ENCODE data around the gene IL19.

IL19 gene

GRCh38 chr1:206732992-206733391, 37.6 kb upstream of the IL19 start:
- no peak for TF ChIP-seq CTCF (IDR thresholded peaks at IDR 0.05; ENCODE audit: borderline replicate concordance, control extremely low read depth, extremely low read depth, insufficient read depth, missing control alignments)
- no peak for DNase-seq (ENCODE audit: low spot score)
- in situ Hi-C loops (cut with MboI; ENCODE audit: low sequenced_read_pairs, unreplicated experiment) = no loop called here

- TF ChIP-seq CTCF (IDR thresholded peaks at IDR 0.05; ENCODE audit: borderline replicate concordance, control extremely low read depth, extremely low read depth, insufficient read depth, missing control alignments) = peak; percentile 75
- in situ Hi-C loops (cut with MboI; ENCODE audit: low sequenced_read_pairs, unreplicated experiment) = loop anchor here (5.0 kb wide), 3 partner anchors 78 to 248 kb away; no protein-coding TSS in a partner anchor
- DNase-seq (ENCODE audit: low spot score) = peak; percentile 80
Measured at GRCh38 chr1:206734499-206735142, 36.0 kb upstream of the IL19 start.

GRCh38 chr1:206735553-206736031, 35.0 kb upstream of the IL19 start:
- in situ Hi-C loops (cut with MboI; ENCODE audit: low sequenced_read_pairs, unreplicated experiment) = loop anchor here (5.0 kb wide), 3 partner anchors 77 to 247 kb away; no protein-coding TSS in a partner anchor
- DNase-seq (ENCODE audit: low spot score) = no peak
- no peak for TF ChIP-seq CTCF (IDR thresholded peaks at IDR 0.05; ENCODE audit: borderline replicate concordance, control extremely low read depth, extremely low read depth, insufficient read depth, missing control alignments)

GRCh38 chr1:206736878-206737728, 33.5 kb upstream of the IL19 start:
- in situ Hi-C loops (cut with MboI; ENCODE audit: low sequenced_read_pairs, unreplicated experiment) = loop anchor here (5.0 kb wide), 3 partner anchors 75 to 245 kb away; no protein-coding TSS in a partner anchor
- DNase-seq (ENCODE audit: low spot score) = peak; percentile 16
- TF ChIP-seq CTCF (IDR thresholded peaks at IDR 0.05; ENCODE audit: borderline replicate concordance, control extremely low read depth, extremely low read depth, insufficient read depth, missing control alignments) = no peak

- DNase-seq (ENCODE audit: low spot score) = peak; percentile 19
- in situ Hi-C loops (cut with MboI; ENCODE audit: low sequenced_read_pairs, unreplicated experiment) = loop anchor here (5.0 kb wide), 3 partner anchors 75 to 245 kb away; no protein-coding TSS in a partner anchor
- no peak for TF ChIP-seq CTCF (IDR thresholded peaks at IDR 0.05; ENCODE audit: borderline replicate concordance, control extremely low read depth, extremely low read depth, insufficient read depth, missing control alignments)
Measured at GRCh38 chr1:206737729-206738201, 32.8 kb upstream of the IL19 start.
